HT-29 (cell line): Measurements from ENCODE around the gene CCT3. TPM values are rescaled to one million over a fixed set of nuclear protein-coding genes. Genes with fewer than 3 reads are reported as not detected.
A peak's percentile ranks its signal among the peaks of the same experiment; 100 is the strongest.
"Not testable (repeated sequence)": the region's sequence is repeated elsewhere in the genome, so short reads cannot be mapped to it uniquely, and the experiment has no call there.

Experiments
- DNase-seq: peaks from one replicate; pipeline ENCODE4 v3.0.0-alpha.2; 2015; ENCODE audit warnings: low spot score
- total RNA-seq: library from RNA; depleted of rRNA; stranded (reverse); fragments of >200 nt; shearing (Covaris generic); gene quantifications from 2 replicates; pipeline ENCODE4 v1.2.3, GENCODE V29; 2014

CCT3 gene
- total RNA-seq, 1 experiment from 2014 or later, result 389 TPM

- DNase-seq, result no peak
Observed at GRCh38 chr1:156337052-156337887, 822 bp downstream of the CCT3 start.

DNA sequence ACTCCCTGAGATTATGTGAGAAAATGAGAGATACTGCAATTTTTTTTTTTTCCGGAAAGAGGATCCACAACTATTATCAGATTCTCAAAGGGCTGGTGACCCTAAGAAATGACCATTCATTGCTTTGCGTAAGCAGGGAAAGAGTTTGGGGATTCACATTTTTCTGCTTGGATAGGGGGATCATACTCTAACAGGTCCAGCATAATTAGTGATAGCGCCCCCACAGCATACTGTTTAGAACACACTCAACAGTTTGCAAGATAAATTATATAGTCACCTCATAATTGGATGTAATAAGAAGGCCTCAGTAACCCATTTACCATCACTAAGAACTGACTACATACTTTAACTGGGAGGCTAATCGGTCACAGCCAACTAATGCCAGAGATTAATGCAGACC is 1.9 kb downstream of the CCT3 start:
- DNase-seq, result peak; percentile 10

DNA sequence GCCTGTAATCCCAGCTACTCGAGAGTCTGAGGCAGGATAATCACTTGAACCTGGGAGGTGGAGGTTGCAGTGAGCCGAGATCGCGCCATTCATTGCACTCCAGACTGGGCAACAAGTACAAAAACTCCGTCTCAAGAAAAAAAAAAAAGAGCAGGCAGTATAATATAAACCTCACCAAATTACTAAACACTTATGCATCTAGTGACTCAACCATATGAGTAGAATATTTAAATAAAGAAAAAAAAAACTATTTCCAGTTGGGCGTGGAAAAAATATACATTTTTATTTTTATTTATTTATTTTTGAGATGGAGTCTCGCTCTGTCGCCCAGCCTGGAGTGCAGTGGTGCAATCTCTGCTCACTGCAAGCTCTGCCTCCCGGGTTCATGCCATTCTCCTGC is 14.9 kb downstream of the CCT3 start:
- not testable (repeated sequence) for DNase-seq

GRCh38 chr1:156320560-156320959 is 17.5 kb downstream of the CCT3 start:
- no peak for DNase-seq

DNA sequence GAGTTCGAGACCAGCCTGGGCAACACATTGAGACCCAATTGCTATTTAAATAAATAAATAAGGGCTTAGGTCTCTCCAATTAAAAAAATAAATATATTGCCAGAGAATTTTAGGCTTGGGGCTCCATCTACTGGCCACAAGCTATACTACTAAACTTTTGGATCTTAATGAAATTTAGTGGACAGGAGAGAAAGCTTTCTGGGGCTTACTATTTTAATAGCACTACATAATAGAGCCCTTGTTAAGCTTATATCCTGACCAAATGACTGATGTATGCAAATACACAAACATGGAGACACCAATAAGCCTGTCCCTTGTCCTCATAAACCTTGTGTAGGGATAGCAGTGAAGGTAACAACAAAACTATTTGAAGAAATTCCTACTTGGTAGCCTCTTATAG is 18.4 kb downstream of the CCT3 start:
- DNase-seq, result peak; percentile 69

GRCh38 chr1:156316909-156317308 is 21.2 kb downstream of the CCT3 start:
- no peak for DNase-seq

- no peak for DNase-seq
Observed at GRCh38 chr1:156310962-156311361, 27.1 kb downstream of the CCT3 start.

DNA sequence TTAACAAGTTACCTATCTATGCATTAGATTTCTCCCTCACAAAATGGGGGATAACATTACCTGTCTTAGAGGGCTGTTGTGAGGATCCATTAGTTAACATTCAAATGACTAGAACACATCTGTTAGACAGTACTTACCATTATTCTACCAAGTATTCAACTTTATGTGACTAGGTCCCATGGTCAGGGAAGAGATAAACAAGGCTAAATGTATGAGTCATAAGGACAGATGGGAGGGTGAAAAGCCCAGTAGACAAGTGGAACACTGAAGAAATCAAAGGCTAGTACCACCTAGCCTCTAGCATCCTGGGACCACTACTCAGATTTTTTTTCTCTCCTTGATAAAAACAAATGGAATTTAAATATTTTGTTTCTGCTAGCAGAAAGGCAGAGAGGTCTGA is 30.0 kb downstream of the CCT3 start:
- no peak for DNase-seq

DNA sequence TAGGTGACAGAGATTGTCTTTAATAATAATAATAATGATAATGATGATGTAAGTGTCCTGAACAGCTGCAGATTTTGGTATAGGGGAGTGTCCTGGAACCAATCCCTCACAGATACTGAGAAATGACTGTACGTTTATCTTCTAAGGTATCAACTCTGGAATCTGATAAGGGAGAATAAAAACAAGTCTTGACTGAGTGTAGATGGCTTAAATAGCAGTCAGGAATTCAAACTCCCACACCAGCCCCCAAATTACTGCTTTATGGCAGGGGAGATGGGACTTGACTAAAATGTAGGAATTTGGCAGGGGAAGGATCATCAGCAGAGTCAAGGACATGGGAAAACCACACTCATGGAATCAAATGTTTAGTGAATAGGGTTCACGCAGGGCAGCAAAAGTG is 32.9 kb downstream of the CCT3 start:
- no peak for DNase-seq

DNA sequence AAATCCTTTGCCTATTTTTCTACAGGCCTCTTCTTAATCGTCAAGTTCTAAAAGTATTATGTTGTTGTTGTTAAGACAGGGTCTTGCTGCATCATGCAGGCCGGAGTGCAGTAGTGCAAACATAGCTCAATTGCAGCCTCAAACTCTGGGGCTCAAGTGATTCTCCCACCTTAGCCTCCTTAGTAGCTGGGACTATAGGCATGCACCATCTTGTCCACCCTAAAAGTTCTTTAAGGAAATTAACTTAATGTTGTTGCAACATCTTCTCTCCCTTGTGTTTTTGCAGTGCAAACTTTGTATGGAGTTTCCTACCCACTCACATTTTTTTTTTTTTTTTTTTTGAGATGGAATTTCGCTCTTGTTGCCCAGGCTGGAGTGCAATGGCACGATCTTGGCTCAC is 34.9 kb downstream of the CCT3 start:
- DNase-seq, result no peak

- DNase-seq, result no peak
Observed at GRCh38 chr1:156298852-156299357, 39.2 kb downstream of the CCT3 start, which contains the start of gene VHLL. VHLL (minus strand) TSS chr1:156299307; CDS start chr1:156299189, 118 bp downstream.

- DNase-seq, result peak; percentile 58
Observed at GRCh38 chr1:156295391-156295947, 42.6 kb downstream of the CCT3 start, which contains the start of gene GLMP. GLMP (minus strand) TSS chr1:156295679; CDS start chr1:156295645, 34 bp downstream.

DNA sequence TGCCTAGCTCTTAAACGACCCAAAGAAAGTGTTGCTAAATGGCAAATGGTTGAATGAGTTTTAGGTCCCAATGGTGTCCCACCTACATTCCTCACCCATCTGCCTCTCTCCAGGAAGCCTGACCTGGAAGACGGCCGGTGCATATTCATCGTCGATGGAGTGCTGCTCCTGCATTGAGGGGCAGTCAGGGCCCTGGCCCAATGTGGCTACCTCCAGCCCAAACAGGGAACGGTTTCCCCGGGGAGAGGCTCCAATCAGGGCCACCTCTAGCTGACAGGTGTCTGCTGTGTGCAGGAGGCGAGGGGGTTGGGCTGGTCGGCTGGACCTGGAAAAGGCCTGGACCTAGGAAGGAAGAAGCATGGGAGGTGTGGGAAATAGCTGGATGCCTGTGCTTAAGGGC is 44.2 kb downstream of the CCT3 start:
- no peak for DNase-seq

- DNase-seq, result no peak
Observed at GRCh38 chr1:156293098-156293434, 45.0 kb downstream of the CCT3 start.

DNA sequence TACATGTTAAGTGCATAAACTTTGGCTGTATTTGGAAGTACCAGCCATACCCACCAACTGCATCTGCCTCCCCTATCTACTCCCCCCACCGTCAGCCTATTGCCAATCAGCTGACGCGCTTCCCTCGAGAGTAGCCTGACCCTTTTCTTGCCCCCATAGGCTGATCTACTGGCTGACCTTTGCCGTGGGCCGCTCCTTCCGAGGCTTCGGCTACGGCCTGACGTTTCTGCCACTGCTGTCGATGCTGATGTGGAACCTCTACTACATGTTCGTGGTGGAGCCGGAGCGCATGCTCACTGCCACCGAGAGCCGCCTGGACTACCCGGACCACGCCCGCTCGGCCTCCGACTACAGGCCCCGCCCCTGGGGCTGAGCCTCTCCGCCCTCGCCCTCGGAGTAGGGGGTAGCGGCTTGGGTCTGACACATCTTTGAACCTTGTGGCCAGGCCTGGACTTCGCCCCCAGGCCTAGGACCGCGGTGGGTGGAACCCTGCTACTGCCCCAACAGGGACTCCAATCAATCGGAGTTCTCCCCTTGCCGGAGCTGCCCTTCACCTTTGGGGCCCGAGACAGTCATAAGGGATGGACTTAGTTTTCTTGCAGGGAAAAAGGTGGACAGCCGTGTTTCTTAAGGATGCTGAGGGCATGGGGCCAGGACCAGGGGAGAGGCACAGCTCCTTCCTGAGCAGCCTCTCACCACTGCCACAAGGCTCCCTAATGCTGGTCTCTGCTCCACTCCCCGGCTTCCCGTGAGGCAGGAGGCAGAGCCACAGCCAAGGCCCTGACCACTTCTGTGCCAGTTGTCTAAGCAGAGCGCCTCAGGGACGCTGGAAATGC is 46.6 kb downstream of the CCT3 start:
- peak; percentile 78 for DNase-seq

- no peak for DNase-seq
Observed at GRCh38 chr1:156289857-156290256, 48.2 kb downstream of the CCT3 start.

- no peak for DNase-seq
Observed at GRCh38 chr1:156286061-156286460, 52.0 kb downstream of the CCT3 start.

GRCh38 chr1:156285437-156285836 is 52.7 kb downstream of the CCT3 start:
- DNase-seq, result no peak

GRCh38 chr1:156284757-156285156 is 53.3 kb downstream of the CCT3 start:
- DNase-seq, result no peak

GRCh38 chr1:156284112-156284511 is 54.0 kb downstream of the CCT3 start, which contains the start of gene TMEM79:
TMEM79 (plus strand) TSS chr1:156284325; CDS start chr1:156285227, 902 bp downstream.
- peak; percentile 58 for DNase-seq

DNA sequence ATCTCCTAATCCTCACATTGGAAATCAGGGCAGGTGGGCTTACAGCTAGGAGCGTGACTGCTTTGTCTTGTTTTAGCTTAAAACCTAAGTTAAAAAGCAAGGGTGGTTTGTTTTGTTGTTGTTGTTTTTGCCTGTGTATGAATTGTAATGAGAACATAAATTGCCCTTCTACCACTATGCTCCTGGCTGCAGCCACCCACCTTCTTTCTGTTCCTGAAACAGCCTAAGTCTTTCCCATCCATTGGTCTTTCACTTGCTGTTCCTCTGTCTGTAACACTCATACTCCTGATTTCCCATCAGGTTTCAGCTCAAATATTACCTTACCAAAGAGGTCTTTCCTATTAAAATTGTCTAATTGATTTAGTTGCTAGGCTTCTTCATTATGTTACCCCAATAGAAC is 54.6 kb downstream of the CCT3 start:
- peak; percentile 18 for DNase-seq
